SK-N-SH (cell line): ENCODE measurements around the gene USH1G. TPM values are rescaled to one million over a fixed set of nuclear protein-coding genes. Genes with fewer than 3 reads are reported as not detected.

Source experiments
- CTCF ChIA-PET: fragments of 300-600, 350-600 bp; formaldehyde crosslinking; extraction: SDS; loops from one replicate; lab custom pipeline; 2021; lab: Yijun Ruan, JAX
- POLR2A ChIA-PET: fragments of 350-600 bp; sonication (Branson Sonifier 250); formaldehyde crosslinking; extraction: SDS; loops from one replicate; lab custom pipeline; 2020; ENCODE audit warnings: antibody characterized with exemption, inconsistent platforms; lab: Yijun Ruan, JAX
- DNase-seq: peaks from one replicate; pipeline ENCODE4 v3.0.0; 2012
- H2AFZ ChIP-seq: fragments of 200-600 bp; sonication (generic); 2 replicates; pipeline ENCODE4 v1.8.1; 2016; ENCODE audit warnings: antibody characterized with exemption, mild to moderate bottlenecking, low read depth
- H3F3A ChIP-seq: fragments of 200-600 bp; sonication (generic); replicated peaks from 2 replicates; pipeline ENCODE3; 2016; ENCODE audit warnings: antibody characterized with exemption, mild to moderate bottlenecking; ENCODE audit not compliant: insufficient read depth
- H3K27ac ChIP-seq, 2 experiments: fragments of 200-500 bp in 1 of 2; fragments of 200-600 bp in 1 of 2; sonication (Bioruptor generic) in 1 of 2; sonication (generic), shearing (Covaris generic) in 1 of 2; 2 replicates each; pipeline versions ENCODE4 v1.5.1 to v1.6.1; 2014 to 2016; ENCODE audit warnings: low read depth in 2 of 2, inconsistent platforms in 1 of 2, low read length in 1 of 2, mild to moderate bottlenecking in 1 of 2, mixed read lengths in 1 of 2
- H3K27me3 ChIP-seq: fragments of 200-600 bp; sonication (generic), shearing (Covaris generic); 2 replicates; pipeline ENCODE4 v1.6.1; 2016; ENCODE audit warnings: mixed run types; ENCODE audit not compliant: insufficient read depth
- H3K36me3 ChIP-seq, 2 experiments: fragments of 200-500 bp in 1 of 2; fragments of 200-600 bp in 1 of 2; sonication (Bioruptor generic) in 1 of 2; sonication (generic) in 1 of 2; replicated peaks in 1 of 2; 2 replicates each; pipeline versions ENCODE3 to v1.5.1; 2014 to 2016; ENCODE audit warnings: low read length in 1 of 2, mild to moderate bottlenecking in 1 of 2; ENCODE audit not compliant: insufficient read depth in 2 of 2, control insufficient read depth in 1 of 2
- H3K4me1 ChIP-seq, 2 experiments: fragments of 200-500 bp in 1 of 2; fragments of 200-600 bp in 1 of 2; sonication (Bioruptor generic) in 1 of 2; sonication (generic), shearing (Covaris generic) in 1 of 2; 2 replicates each; pipeline versions ENCODE4 v1.5.1 to v1.6.1; 2014 to 2016; ENCODE audit warnings: low read depth in 1 of 2, low read length in 1 of 2, mixed run types in 1 of 2; ENCODE audit not compliant: insufficient read depth in 2 of 2, control insufficient read depth in 1 of 2
- H3K4me2 ChIP-seq: fragments of 200-600 bp; sonication (generic), shearing (Covaris generic); 2 replicates; pipeline ENCODE4 v1.6.1; 2017; ENCODE audit warnings: mixed run types
- H3K4me3 ChIP-seq, 2 experiments: fragments of 200-500 bp in 1 of 2; fragments of 200-600 bp in 1 of 2; sonication (Bioruptor generic) in 1 of 2; sonication (generic), shearing (Covaris generic) in 1 of 2; 2 replicates each; pipeline versions ENCODE4 v1.5.1 to v1.8.1; 2014 to 2016; ENCODE audit warnings: low read depth in 2 of 2, inconsistent platforms in 1 of 2, low read length in 1 of 2, mild to moderate bottlenecking in 1 of 2, mixed read lengths in 1 of 2, moderate library complexity in 1 of 2
- H3K79me2 ChIP-seq: fragments of 200-600 bp; sonication (generic); 2 replicates; pipeline ENCODE4 v1.8.1; 2017; ENCODE audit warnings: mild to moderate bottlenecking; ENCODE audit not compliant: insufficient read depth
- H3K9ac ChIP-seq: fragments of 200-600 bp; sonication (generic); 2 replicates; pipeline ENCODE4 v1.6.1; 2017; ENCODE audit warnings: mixed run types
- H3K9me2 ChIP-seq: fragments of 200-600 bp; sonication (generic); 2 replicates; pipeline ENCODE4 v1.6.1; 2017; ENCODE audit warnings: mixed run types
- H3K9me3 ChIP-seq: fragments of 200-600 bp; sonication (generic); 2 replicates; pipeline ENCODE4 v1.6.1; 2017; ENCODE audit warnings: mixed run types, mild to moderate bottlenecking, moderate library complexity
- H4K20me1 ChIP-seq: fragments of 200-600 bp; sonication (generic); 2 replicates; pipeline ENCODE4 v1.6.1; 2017; ENCODE audit warnings: mild to moderate bottlenecking, mixed run types; ENCODE audit not compliant: insufficient read depth
- CTCF ChIP-seq: fragments of 200-600 bp; sonication (generic); IDR thresholded peaks from 2 replicates; pipeline ENCODE4 v1.6.1; 2017; ENCODE audit warnings: antibody characterized with exemption, mild to moderate bottlenecking, moderate library complexity
- ELF1 ChIP-seq: IDR thresholded peaks from 2 replicates; pipeline ENCODE4 v1.4.0; 2012
- EP300 ChIP-seq, 2 experiments: IDR thresholded peaks; 2 replicates each; pipeline versions ENCODE4 v1.4.0 to v1.6.1; 2012; ENCODE audit warnings: borderline replicate concordance in 1 of 2, low read depth in 1 of 2, low read length in 1 of 2
- EZH2phosphoT487 ChIP-seq: fragments of 200-600 bp; sonication (generic); IDR thresholded peaks from 2 replicates; pipeline ENCODE4 v1.6.1; 2017; ENCODE audit warnings: low read depth, mixed run types, mild to moderate bottlenecking, antibody characterized with exemption, moderate library complexity, borderline replicate concordance
- FOXM1 ChIP-seq: IDR thresholded peaks from 2 replicates; pipeline ENCODE4 v1.4.0; 2012; ENCODE audit warnings: low read depth, mild to moderate bottlenecking
- GABPA ChIP-seq: IDR thresholded peaks from 2 replicates; pipeline ENCODE4 v1.4.0; 2012; ENCODE audit warnings: low read depth, mild to moderate bottlenecking
- GATA2 ChIP-seq: sonication (generic); formaldehyde crosslinking; IDR thresholded peaks from 2 replicates; pipeline ENCODE4 v1.5.0; 2020; ENCODE audit warnings: mild to moderate bottlenecking, missing genetic modification reagents
- JUND ChIP-seq: IDR thresholded peaks from 2 replicates; pipeline ENCODE4 v1.4.0; 2012
- MEF2A ChIP-seq: IDR thresholded peaks from 2 replicates; pipeline ENCODE4 v1.4.0; 2012; ENCODE audit warnings: low read depth, borderline replicate concordance
- MXI1 ChIP-seq: IDR thresholded peaks from 2 replicates; pipeline ENCODE4 v1.6.1; 2012; ENCODE audit warnings: mild to moderate bottlenecking, low read depth, low read length, improper control_type of control experiment
- NFIC ChIP-seq: IDR thresholded peaks from 2 replicates; pipeline ENCODE4 v1.4.0; 2012; ENCODE audit warnings: borderline replicate concordance
- NRF1 ChIP-seq: IDR thresholded peaks from 2 replicates; pipeline ENCODE4 v1.6.1; 2012; ENCODE audit warnings: low read depth, mild to moderate bottlenecking, low read length
- RAD21 ChIP-seq: IDR thresholded peaks from 2 replicates; pipeline ENCODE4 v1.6.1; 2012; ENCODE audit warnings: mild to moderate bottlenecking, low read length
- RCOR1 ChIP-seq: fragments of 150-350 bp; IDR thresholded peaks from 2 replicates; pipeline ENCODE4 v1.6.1; 2017; ENCODE audit warnings: antibody characterized with exemption, low read length
- RXRA ChIP-seq: IDR thresholded peaks from 2 replicates; pipeline ENCODE4 v1.4.0; 2012; ENCODE audit warnings: low read depth, mild to moderate bottlenecking, borderline replicate concordance
- SIN3A ChIP-seq: IDR thresholded peaks from 2 replicates; pipeline ENCODE4 v1.6.1; 2012; ENCODE audit warnings: low read depth, mild to moderate bottlenecking, low read length, moderate library complexity, borderline replicate concordance
- SMC3 ChIP-seq: IDR thresholded peaks from 2 replicates; pipeline ENCODE4 v1.6.1; 2012; ENCODE audit warnings: low read depth, low read length, improper control_type of control experiment
- TAF1 ChIP-seq: IDR thresholded peaks from 2 replicates; pipeline ENCODE4 v1.6.1; 2012; ENCODE audit warnings: low read depth, mild to moderate bottlenecking, low read length, moderate library complexity, borderline replicate concordance
- TCF12 ChIP-seq: IDR thresholded peaks from 2 replicates; pipeline ENCODE4 v1.4.0; 2012
- USF1 ChIP-seq: IDR thresholded peaks from 2 replicates; pipeline ENCODE4 v1.4.0; 2012; ENCODE audit warnings: low read depth, borderline replicate concordance
- USF2 ChIP-seq: fragments of 150-350 bp; IDR thresholded peaks from 2 replicates; pipeline ENCODE4 v1.6.1; 2017; ENCODE audit warnings: antibody characterized with exemption, low read length, low read depth, borderline replicate concordance
- WGBS: methylation state at CpG from one replicate; pipeline ENCODE4 v1.1.6; 2017; ENCODE audit warnings: low lambda C conversion rate; 5-methylcytosine and 5-hydroxymethylcytosine counted together
- polyA plus RNA-seq, 3 experiments: library from polyadenylated mRNA; depleted of rRNA; stranded (reverse); fragments of >200 nt; gene quantifications; 2 replicates each; pipeline ENCODE4 v1.2.3, GENCODE V29; 2012

USH1G gene
- polyA plus RNA-seq, 1 of the 3 experiments (the other 2 are of a cell fraction), result not detected

- TF ChIP-seq TCF12 (no peak), FOXM1 (no peak), GATA2 (CRISPR knock-in tag) (no peak)
Observed at GRCh38 chr17:74949455-74950115, 26.5 kb upstream of the USH1G start (continued).

GRCh38 chr17:74947041-74947754, 24.1 kb upstream of the USH1G start:
- no peaks in the 10 kb centered on the region for H3K4me1 ChIP-seq
- CTCF ChIA-PET, result interaction anchor here (1.3 to 10.7 kb wide), 5 partner anchors 11 to 22 kb away, joined by 3 to 104 read pairs (median 5); partner anchors contain the start of genes OTOP2 and USH1G
- H3K9me2 ChIP-seq, result no peaks in the 10 kb centered on the region
- H4K20me1 ChIP-seq, result no peaks in the 10 kb centered on the region
- 68% methylated on average over 13 of the region's 17 CpGs for WGBS
- H3K27me3 ChIP-seq, result peaks cover 77% of the 10 kb centered on the region
- POLR2A ChIA-PET, result no interaction called here
- no peak overlapping the region for H3K27ac ChIP-seq
- H3F3A ChIP-seq, result no peaks in the 10 kb centered on the region
- no peaks in the 10 kb centered on the region for H3K36me3 ChIP-seq
- no peak overlapping the region for H3K4me3 ChIP-seq
- H3K79me2 ChIP-seq, result no peaks in the 10 kb centered on the region
- H2AFZ ChIP-seq, result no peak overlapping the region
- no peak for DNase-seq
- no peaks in the 10 kb centered on the region for H3K9me3 ChIP-seq
- H3K9ac ChIP-seq, result no peak overlapping the region
- no peak for TF ChIP-seq RXRA
- no peak for TF ChIP-seq ELF1
- TF ChIP-seq SIN3A, result no peak
- no peak for TF ChIP-seq JUND
- no peak overlapping the region for H3K4me2 ChIP-seq

- Histone ChIP-seq H3K9me2 (no peaks in the 10 kb centered on the region), H3K4me1 (no peaks in the 10 kb centered on the region), H3K27me3 (peaks cover 82% of the 10 kb centered on the region), H3F3A (no peaks in the 10 kb centered on the region), H3K9ac (no peak overlapping the region), H3K9me3 (no peaks in the 10 kb centered on the region), H3K36me3 (no peaks in the 10 kb centered on the region), H3K4me3 (no peak overlapping the region), H3K4me2 (no peak overlapping the region), H3K27ac (no peak overlapping the region), H3K79me2 (no peaks in the 10 kb centered on the region), H4K20me1 (no peaks in the 10 kb centered on the region), H2AFZ (no peak overlapping the region)
- DNase-seq, result no peak
- 77% methylated on average over 8 of the region's 14 CpGs for WGBS
- CTCF ChIA-PET, result interaction anchor here (0.9 to 10.7 kb wide), 5 partner anchors 11 to 55 kb away, joined by 3 to 104 read pairs (median 5); partner anchors contain the start of genes OTOP2 and USH1G
- POLR2A ChIA-PET, result no interaction called here
- no peak for TF ChIP-seq MEF2A
- no peak for TF ChIP-seq MXI1
- no peak for TF ChIP-seq TAF1
- no peak for TF ChIP-seq RCOR1
- TF ChIP-seq NRF1, result no peak
- no peak for TF ChIP-seq FOXM1
- no peak for TF ChIP-seq USF2
- no peak for TF ChIP-seq USF1
- no peak for TF ChIP-seq EP300 (IDR thresholded peaks at IDR 0.05; ENCODE audit: borderline replicate concordance in 1 of 2, low read depth in 1 of 2, low read length in 1 of 2)
- TF ChIP-seq EZH2phosphoT487, result no peak
- TF ChIP-seq GABPA, result no peak
- no peak for TF ChIP-seq GATA2 (CRISPR knock-in tag)
- TF ChIP-seq NFIC, result no peak
- TF ChIP-seq RAD21, result no peak
- no peak for TF ChIP-seq SMC3
- no peak for TF ChIP-seq CTCF
- TF ChIP-seq SIN3A, result no peak
- TF ChIP-seq ELF1, result no peak
Observed at GRCh38 chr17:74946641-74947040, 23.6 kb upstream of the USH1G start.
